ENCODE results near the gene PPP1R12C. TPM values are rescaled to one million over a fixed set of nuclear protein-coding genes. Genes with fewer than 3 reads are reported as not detected.

PPP1R12C gene
- total and polyA plus RNA-seq, 8 donors, result 37.1 to 266 (median 53.4) TPM

GRCh38 chr19:55082020-55082851 is 35.2 kb downstream of the PPP1R12C start:
- peak overlapping the region in 1 of 4 donors; percentile 59 for H3K4me3 ChIP-seq

DNA sequence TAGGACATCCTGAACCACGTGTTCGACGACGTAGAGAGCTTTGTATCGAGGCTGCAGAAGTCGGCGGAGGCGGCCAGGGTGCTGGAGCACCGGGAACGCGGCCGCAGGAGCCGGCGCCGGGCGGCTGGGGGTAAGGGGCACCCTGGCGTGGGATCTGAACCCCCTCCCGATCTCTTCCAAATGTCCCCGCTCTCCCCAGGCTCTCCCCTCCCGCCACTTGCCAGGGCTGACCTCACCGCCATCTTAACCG is 35.7 kb downstream of the PPP1R12C start:
- Histone ChIP-seq H3K36me3 (no peaks in the 10 kb centered on the region), H3K4me3 (peak overlapping the region in 2 of 4 donors; percentile 25 to 59), H3K27me3 (no peaks in the 10 kb centered on the region), H3K4me1 (no peaks in the 10 kb centered on the region), H3K27ac (no peak overlapping the region), H3K9me3 (no peaks in the 10 kb centered on the region)
- 27 to 38% methylated on average over 15 to 22 of the region's 22 CpGs for WGBS, 2 donors
- ATAC-seq, result no peak
- no peak for FAIRE-seq
- peak in 1 of 6 donors; percentile 48 for DNase-seq
- TF ChIP-seq, protein P1, sequence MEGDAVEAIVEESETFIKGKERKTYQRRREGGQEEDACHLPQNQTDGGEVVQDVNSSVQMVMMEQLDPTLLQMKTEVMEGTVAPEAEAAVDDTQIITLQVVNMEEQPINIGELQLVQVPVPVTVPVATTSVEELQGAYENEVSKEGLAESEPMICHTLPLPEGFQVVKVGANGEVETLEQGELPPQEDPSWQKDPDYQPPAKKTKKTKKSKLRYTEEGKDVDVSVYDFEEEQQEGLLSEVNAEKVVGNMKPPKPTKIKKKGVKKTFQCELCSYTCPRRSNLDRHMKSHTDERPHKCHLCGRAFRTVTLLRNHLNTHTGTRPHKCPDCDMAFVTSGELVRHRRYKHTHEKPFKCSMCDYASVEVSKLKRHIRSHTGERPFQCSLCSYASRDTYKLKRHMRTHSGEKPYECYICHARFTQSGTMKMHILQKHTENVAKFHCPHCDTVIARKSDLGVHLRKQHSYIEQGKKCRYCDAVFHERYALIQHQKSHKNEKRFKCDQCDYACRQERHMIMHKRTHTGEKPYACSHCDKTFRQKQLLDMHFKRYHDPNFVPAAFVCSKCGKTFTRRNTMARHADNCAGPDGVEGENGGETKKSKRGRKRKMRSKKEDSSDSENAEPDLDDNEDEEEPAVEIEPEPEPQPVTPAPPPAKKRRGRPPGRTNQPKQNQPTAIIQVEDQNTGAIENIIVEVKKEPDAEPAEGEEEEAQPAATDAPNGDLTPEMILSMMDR (IDR thresholded peaks at IDR 0.05), result no peak
- intact Hi-C loops (cut with DNase I), result no loop called here

More at GRCh38 chr19:55082020-55082851, 35.2 kb downstream of the PPP1R12C start:
- ATAC-seq (no peak), DNase-seq (peak in 3 of 6 donors; percentile 39 to 81 (median 48)), FAIRE-seq (no peak)
- H3K27ac ChIP-seq, result no peak overlapping the region
- WGBS, 2 donors, result 34 to 44% methylated on average over 64 of the region's 64 CpGs
- no peaks in the 10 kb centered on the region for H3K36me3 ChIP-seq
- H3K9me3 ChIP-seq, result no peaks in the 10 kb centered on the region
- TF ChIP-seq, protein P1 (IDR thresholded peaks at IDR 0.05), result no peak
- no peaks in the 10 kb centered on the region for H3K4me1 ChIP-seq
- intact Hi-C loops (cut with DNase I), result no loop called here
- H3K27me3 ChIP-seq, result no peaks in the 10 kb centered on the region

DNA sequence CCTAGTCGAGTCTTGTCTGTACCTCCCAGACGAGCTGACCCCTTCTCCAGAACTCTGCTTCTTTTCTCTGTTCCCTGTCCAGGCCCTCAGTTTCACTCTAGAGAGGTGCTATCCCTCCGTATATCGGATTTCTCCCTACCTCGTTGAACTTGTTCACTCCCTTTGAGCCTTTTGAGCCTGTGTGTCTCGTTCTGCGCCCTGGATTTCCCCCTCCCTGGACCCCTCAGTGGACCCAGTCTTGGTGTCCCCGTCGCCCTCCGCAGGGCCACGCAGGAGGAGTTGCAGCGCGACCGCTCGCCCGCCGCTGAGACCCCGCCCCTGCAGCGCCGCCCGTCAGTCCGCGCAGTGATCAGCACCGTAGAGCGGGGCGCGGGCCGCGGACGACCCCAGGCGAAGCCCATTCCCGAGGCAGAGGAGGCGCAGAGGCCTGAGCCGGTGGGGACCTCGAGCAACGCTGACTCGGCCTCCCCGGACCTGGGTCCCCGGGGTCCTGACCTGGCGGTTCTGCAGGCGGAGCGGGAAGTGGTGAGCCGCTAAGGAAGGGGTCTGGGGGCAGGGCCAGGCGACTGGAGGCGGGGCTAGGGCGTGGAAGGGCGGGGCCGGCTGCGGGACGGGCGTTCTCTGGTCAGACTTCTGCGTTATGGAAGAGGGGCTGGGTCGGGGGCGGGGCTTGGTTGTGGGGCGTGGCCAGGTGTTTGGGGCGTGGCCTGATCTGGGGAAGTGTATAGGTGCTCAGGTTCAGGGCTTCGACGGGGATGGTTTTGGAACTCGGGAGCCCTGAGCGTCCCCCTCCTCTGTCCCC is 36.3 kb downstream of the PPP1R12C start:
- WGBS, 2 donors, result 17 to 20% methylated on average over 58 to 60 of the region's 60 CpGs
- no peaks in the 10 kb centered on the region for H3K9me3 ChIP-seq
- FAIRE-seq (no peak), DNase-seq (peak; percentile 72 to 88 (median 84)), ATAC-seq (peak; percentile 71 to 88 (median 78))
- no peaks in the 10 kb centered on the region for H3K36me3 ChIP-seq
- TF ChIP-seq, protein P1 (IDR thresholded peaks at IDR 0.05), result no peak
- H3K27ac ChIP-seq, result no peak overlapping the region
- intact Hi-C loops (cut with DNase I), result no loop called here
- no peaks in the 10 kb centered on the region for H3K27me3 ChIP-seq
- H3K4me1 ChIP-seq, result no peaks in the 10 kb centered on the region
- H3K4me3 ChIP-seq, result peak overlapping the region; percentile 8 to 59 (median 20)

DNA sequence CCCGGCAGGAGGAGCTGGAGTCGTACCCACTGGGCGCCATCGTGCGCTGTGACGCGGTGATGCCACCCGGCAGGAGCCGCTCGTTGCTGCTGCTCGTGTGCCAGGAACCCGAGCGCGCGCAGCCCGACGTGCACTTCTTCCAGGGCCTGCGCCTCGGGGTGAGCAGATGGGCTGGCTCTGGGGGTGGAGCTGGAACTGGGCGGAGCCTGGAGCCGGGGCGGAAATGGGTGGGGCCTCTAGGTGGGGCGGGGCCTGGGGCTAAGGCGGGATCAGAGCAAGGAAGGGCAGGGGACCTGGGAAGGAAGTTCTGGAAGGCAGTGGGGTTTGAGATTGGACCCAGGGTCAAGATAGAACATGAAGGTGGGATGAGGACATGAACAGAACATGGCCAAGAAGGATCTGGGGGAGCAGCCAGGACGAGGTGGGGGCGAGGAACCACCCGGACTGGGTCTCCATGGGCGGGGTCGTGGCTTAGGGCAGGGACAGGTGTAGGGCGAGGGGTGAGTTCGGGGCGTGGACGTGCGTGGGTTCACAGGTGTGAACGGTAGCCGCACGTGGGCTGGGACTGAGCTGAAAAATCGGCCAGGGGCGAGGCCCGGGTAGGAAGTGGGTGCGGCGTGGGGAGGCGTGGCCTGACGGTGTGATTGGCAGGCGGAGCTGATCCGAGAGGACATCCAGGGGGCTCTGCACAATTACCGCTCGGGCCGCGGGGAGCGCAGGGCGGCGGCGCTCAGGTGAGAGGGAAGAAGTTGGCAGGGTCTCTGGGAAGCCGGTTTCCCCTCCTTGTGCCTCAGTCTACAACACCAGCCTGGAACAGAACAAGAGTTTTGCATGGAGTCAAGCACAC is 37.1 kb downstream of the PPP1R12C start:
- Histone ChIP-seq H3K4me3 (peak overlapping the region in 2 of 4 donors; percentile 25 to 59), H3K27ac (no peak overlapping the region), H3K36me3 (no peaks in the 10 kb centered on the region), H3K9me3 (no peaks in the 10 kb centered on the region), H3K27me3 (no peaks in the 10 kb centered on the region), H3K4me1 (no peaks in the 10 kb centered on the region)
- TF ChIP-seq, protein P1 (IDR thresholded peaks at IDR 0.05), result no peak
- 21 to 23% methylated on average over 55 of the region's 55 CpGs for WGBS, 2 donors
- DNase-seq (peak; percentile 47 to 84 (median 75)), FAIRE-seq (no peak), ATAC-seq (peak; percentile 47 to 78 (median 70))
- intact Hi-C loops (cut with DNase I), result no loop called here
